K562 (cell line): ENCODE data around the gene NDC1. TPM values are rescaled to one million over a fixed set of nuclear protein-coding genes. Genes with fewer than 3 reads are reported as not detected.
A peak's percentile ranks its signal among the peaks of the same experiment; 100 is the strongest.

Experiments used
- ATAC-seq: fragments of 200-7000 bp; cut with Tn5 transposase; 3 replicates; pipeline ENCODE4 v1.9.1; 2020; ENCODE audit warnings: moderate library complexity
- BruUV-seq: library from RNA; stranded (reverse); fragments of 400-500 nt; replicated peaks from 2 replicates; lab custom pipeline; 2021; lab: Mats Ljungman, UMichigan
- CTCF ChIA-PET: fragments of 300-600 bp; formaldehyde crosslinking; extraction: SDS; loops from one replicate; lab custom pipeline; 2021; ENCODE audit warnings: low intra/inter-chr PET ratio; lab: Yijun Ruan, JAX
- POLR2A ChIA-PET: fragments of 300-600, 350-650 bp; sonication (Branson Sonifier 250); formaldehyde crosslinking; extraction: SDS; loops from one replicate; lab custom pipeline; 2021; ENCODE audit warnings: antibody characterized with exemption, inconsistent platforms; lab: Yijun Ruan, JAX
- DNase-seq, 4 experiments: peaks; one replicate each; pipeline versions ENCODE4 v3.0.0 to v3.0.0-alpha.2; 2011 to 2018; ENCODE audit warnings: low spot score in 3 of 4, mixed read lengths in 3 of 4; ENCODE audit errors: extremely low read depth in 1 of 4
- FAIRE-seq: peaks from 2 replicates; lab custom pipeline; 2011; peaks lifted over from hg19 to GRCh38; lab: Jason Lieb, UNC
- H2AFZ ChIP-seq: 2 replicates; pipeline ENCODE4 v1.6.0; 2011; ENCODE audit warnings: low read depth, low read length, control low read depth, inconsistent platforms
- H3K27ac ChIP-seq: fragments of 200-600 bp; 3 replicates; pipeline ENCODE4 v1.8.0; 2011; ENCODE audit warnings: low read depth, mild to moderate bottlenecking, control low read depth, inconsistent platforms, low read length, moderate library complexity, mixed read lengths; ENCODE audit errors: extremely low read depth
- H3K27me3 ChIP-seq, 2 experiments: fragments of 300-600 bp in 1 of 2; 2 replicates in 1 of 2; 3 replicates in 1 of 2; pipeline versions ENCODE4 v1.6.0 to v1.8.0; 2011; ENCODE audit warnings: inconsistent platforms in 2 of 2, low read length in 2 of 2, mild to moderate bottlenecking in 1 of 2, mixed read lengths in 1 of 2, moderate library complexity in 1 of 2; ENCODE audit not compliant: control insufficient read depth in 2 of 2, insufficient read depth in 2 of 2
- H3K36me3 ChIP-seq: fragments of 300-600 bp; 3 replicates; pipeline ENCODE4 v1.8.0; 2011; ENCODE audit warnings: mild to moderate bottlenecking, low read length, inconsistent platforms; ENCODE audit not compliant: control insufficient read depth, insufficient read depth
- H3K4me1 ChIP-seq, 2 experiments: fragments of 200-600 bp in 1 of 2; replicated peaks in 1 of 2; 2 replicates in 1 of 2; 3 replicates in 1 of 2; pipeline versions ENCODE4 v1.5.1 to v1.8.0; 2011; ENCODE audit warnings: inconsistent platforms in 2 of 2, low read length in 2 of 2, mild to moderate bottlenecking in 1 of 2, mixed read lengths in 1 of 2, moderate library complexity in 1 of 2; ENCODE audit not compliant: control insufficient read depth in 2 of 2, insufficient read depth in 2 of 2
- H3K4me2 ChIP-seq: 2 replicates; pipeline ENCODE4 v1.6.1; 2011; ENCODE audit warnings: low read length, control low read depth, inconsistent platforms, mixed read lengths; ENCODE audit not compliant: insufficient read depth
- H3K4me3 ChIP-seq: fragments of 200-600 bp; sonication (generic), shearing (Covaris generic); 2 replicates; pipeline ENCODE4 v1.5.1; 2016; ENCODE audit warnings: control low read depth, inconsistent platforms
- H3K79me2 ChIP-seq: fragments of 200-600 bp; 3 replicates; pipeline ENCODE4 v1.8.0; 2011; ENCODE audit warnings: low read length, inconsistent platforms; ENCODE audit not compliant: control insufficient read depth, insufficient read depth
- H3K9ac ChIP-seq, 2 experiments: 2 replicates each; pipeline versions ENCODE4 v1.6.0 to v1.6.1; 2011; ENCODE audit warnings: low read depth in 2 of 2, low read length in 2 of 2, control low read depth in 1 of 2, inconsistent platforms in 1 of 2, mild to moderate bottlenecking in 1 of 2, mixed read lengths in 1 of 2; ENCODE audit not compliant: insufficient read depth in 1 of 2
- H3K9me1 ChIP-seq: one replicate; pipeline ENCODE4 v1.6.0; 2011; ENCODE audit warnings: inconsistent platforms, mild to moderate bottlenecking, low read length, moderate library complexity; ENCODE audit not compliant: control insufficient read depth, insufficient read depth
- H3K9me3 ChIP-seq: replicated peaks from 2 replicates; pipeline ENCODE4 v1.5.1; 2011; ENCODE audit warnings: low read depth, low read length, inconsistent platforms; ENCODE audit not compliant: control insufficient read depth, insufficient read depth
- H4K20me1 ChIP-seq: replicated peaks from 2 replicates; pipeline ENCODE4 v1.6.1; 2011; ENCODE audit warnings: low read length, inconsistent platforms, mixed read lengths; ENCODE audit not compliant: control insufficient read depth, insufficient read depth
- ARNT ChIP-seq, 2 experiments: fragments of 450-650 bp; IDR thresholded peaks; 2 replicates each; pipeline ENCODE4 v1.6.1; 2016; ENCODE audit warnings: mild to moderate bottlenecking in 1 of 2
- ESRRB ChIP-seq: fragments of 250-450 bp; sonication (Bioruptor Pico); IDR thresholded peaks from 2 replicates; pipeline ENCODE4 v1.5.0; 2020; ENCODE audit warnings: mild to moderate bottlenecking, moderate library complexity, borderline replicate concordance
- ETS1 ChIP-seq: conservative IDR thresholded peaks from 2 replicates; pipeline ENCODE4 v1.6.1; 2011; ENCODE audit warnings: low read depth, mild to moderate bottlenecking, low read length; ENCODE audit not compliant: control insufficient read depth
- GABPA ChIP-seq: fragments of 200-800 bp; sonication (Bioruptor generic); conservative IDR thresholded peaks from 2 replicates; pipeline ENCODE4 v1.6.1; 2016; ENCODE audit warnings: low read depth, missing genetic modification characterization, missing compliant biosample characterization
- GATAD2B ChIP-seq: fragments of 450-650 bp; IDR thresholded peaks from 2 replicates; pipeline ENCODE4 v1.6.1; 2017; ENCODE audit warnings: mild to moderate bottlenecking, borderline replicate concordance
- KAT2B ChIP-seq: IDR thresholded peaks from one replicate; pipeline ENCODE4 v1.6.1; 2012; ENCODE audit warnings: low read depth, mild to moderate bottlenecking, control low read depth, inconsistent platforms, low read length, moderate library complexity
- PKNOX1 ChIP-seq: fragments of 450-650 bp; IDR thresholded peaks from 2 replicates; pipeline ENCODE4 v1.6.1; 2016
- RAD51 ChIP-seq: fragments of 450-650 bp; IDR thresholded peaks from 2 replicates; pipeline ENCODE4 v1.7.1; 2016; ENCODE audit warnings: low read depth, mild to moderate bottlenecking, borderline replicate concordance
- RBM15 ChIP-seq: fragments of 200-400 bp; formaldehyde crosslinking; IDR thresholded peaks from 2 replicates; pipeline ENCODE4 v1.6.1; 2018; ENCODE audit warnings: mild to moderate bottlenecking, low read length, moderate library complexity; ENCODE audit not compliant: insufficient read depth
- USF2 ChIP-seq: sonication (generic); formaldehyde crosslinking; IDR thresholded peaks from 2 replicates; pipeline ENCODE4 v1.5.0; 2020; ENCODE audit warnings: missing genetic modification reagents
- ZFPM2 ChIP-seq: fragments of 250-450 bp; sonication (Bioruptor Pico); IDR thresholded peaks from 2 replicates; pipeline ENCODE4 v1.5.1; 2022; ENCODE audit warnings: mild to moderate bottlenecking
- ZNF121 ChIP-seq: sonication (generic); formaldehyde crosslinking; conservative IDR thresholded peaks from 2 replicates; pipeline ENCODE4 v1.8.0; 2022; ENCODE audit warnings: missing genetic modification reagents
- ZNF277 ChIP-seq: fragments of 250-450 bp; sonication (Bioruptor Pico); IDR thresholded peaks from 2 replicates; pipeline ENCODE4 v1.8.0; 2022; ENCODE audit warnings: inconsistent platforms, mild to moderate bottlenecking, moderate library complexity, borderline replicate concordance
- ZNF280B ChIP-seq: fragments of 250-450 bp; sonication (Bioruptor Pico); IDR thresholded peaks from 2 replicates; pipeline ENCODE4 v1.5.1; 2021; ENCODE audit warnings: mild to moderate bottlenecking
- ZNF551 ChIP-seq: fragments of 250-450 bp; sonication (Bioruptor Pico); IDR thresholded peaks from 2 replicates; pipeline ENCODE4 v1.5.0; 2021; ENCODE audit warnings: mild to moderate bottlenecking, moderate library complexity
- WGBS: fragments of 100-300 bp; shearing (Covaris generic); methylation state at CpG from one replicate; pipeline ENCODE4 v1.1.6; 2016; ENCODE audit warnings: low coverage, mixed read lengths; ENCODE audit not compliant: insufficient coverage; ENCODE audit errors: missing lambda C conversion rate; 5-methylcytosine and 5-hydroxymethylcytosine counted together
- in situ Hi-C: fragments of 300-500 bp; cut with MboI; formaldehyde crosslinking; loops from 4 replicates; pipeline ENCODE4 v1.15.0; 2018; ENCODE audit warnings: inconsistent platforms, mixed read lengths
- intact Hi-C: fragments of 100-400 bp; cut with micrococcal nuclease; formaldehyde crosslinking; loops from 2 replicates; pipeline ENCODE4 v1.14.2; 2022
- polyA plus RNA-seq, 8 experiments: library from polyadenylated mRNA; depleted of rRNA in 4 of 8; stranded (reverse) in 5 of 8; unstranded in 3 of 8; fragments of >200 nt; fragmentation: Nextera tagmentation in 2 of 8; fragmentation: Illumina TruSeq in 1 of 8; extraction: Ambion mirVana in 2 of 8; extraction: Trizol in 1 of 8; gene quantifications; 2 replicates each; pipeline versions ENCODE4 v1.2.1 to v1.2.3, GENCODE V29; 2011 to 2014; ENCODE audit warnings: inconsistent platforms in 1 of 8, missing spikeins in 1 of 8
- total RNA-seq, 7 experiments: library from RNA; depleted of rRNA in 6 of 7; stranded (reverse); fragments of >200 nt in 6 of 7; fragmentation: Illumina TruSeq in 2 of 7; extraction: Trizol in 2 of 7; gene quantifications; 2 replicates each; pipeline versions ENCODE4 v1.2.1 to v1.2.3, GENCODE V29; 2011 to 2021; ENCODE audit warnings: low replicate concordance in 1 of 7

The NDC1 gene
- total and polyA plus RNA-seq, 9 of the 15 experiments (the other 6 are each of a cell fraction or from before 2014, with no cell fraction given): 26.9 to 102 (median 64.5) TPM

GRCh38 chr1:53728702-53729455 lies 109.2 kb downstream of the NDC1 start:
- H4K20me1 ChIP-seq: peaks cover 6% of the 10 kb centered on the region; the same call in 1 of the 2 replicates
- ChIA-PET CTCF (no interaction called here), POLR2A (no interaction called here)
- DNase-seq (no peak), ATAC-seq (no peak), FAIRE-seq (no peak)
- no peaks in the 10 kb centered on the region for H3K79me2 ChIP-seq
- in situ Hi-C loops (no loop called here), intact Hi-C loops (no loop called here)
- H3K27ac ChIP-seq: no peak overlapping the region
- peaks cover 56 to 59% of the 10 kb centered on the region in 2 experiments for H3K27me3 ChIP-seq
- no peaks in the 10 kb centered on the region for H3K9me3 ChIP-seq
- H3K4me3 ChIP-seq: no peak overlapping the region
- no peak overlapping the region for H3K4me2 ChIP-seq
- H3K9me1 ChIP-seq: no peaks in the 10 kb centered on the region
- no TSS peak for BruUV-seq
- H3K36me3 ChIP-seq: no peaks in the 10 kb centered on the region
- 2% methylated on average over 17 of the region's 17 CpGs for WGBS
- no peak overlapping the region for H3K9ac ChIP-seq
- H2AFZ ChIP-seq: no peak overlapping the region
- H3K4me1 ChIP-seq: no peaks in the 10 kb centered on the region
- no peak for TF ChIP-seq ARNT (IDR thresholded peaks at IDR 0.05)
- no peak for TF ChIP-seq GATAD2B
- peak; percentile 73 for TF ChIP-seq PKNOX1
- no peak for TF ChIP-seq ETS1
- no peak for TF ChIP-seq KAT2B
- TF ChIP-seq ZNF277 (CRISPR knock-in tag): no peak
- TF ChIP-seq ZNF121: no peak
- peak; percentile 24; the same call in 1 of the 2 replicates for TF ChIP-seq RAD51
- TF ChIP-seq RBM15: no peak
- TF ChIP-seq ZNF280B (CRISPR knock-in tag): no peak
- no peak for TF ChIP-seq ESRRB (CRISPR knock-in tag)
- no peak for TF ChIP-seq ZNF551 (CRISPR knock-in tag)
- no peak for TF ChIP-seq GABPA
- TF ChIP-seq ZFPM2 (CRISPR knock-in tag): no peak
- 0 out of 2 replicates have a peak, but pooled peaks have one; percentile 18 for TF ChIP-seq USF2 (CRISPR knock-in tag)
